AG09319 (cell line): ENCODE data around the gene MIOS.
"Not testable (repeated sequence)": the region's sequence is repeated elsewhere in the genome, so short reads cannot be mapped to it uniquely, and the experiment has no call there.

ENCODE experiments used
- DNase-seq: peaks from one replicate; pipeline ENCODE4 v3.0.0-alpha.2; 2010; ENCODE audit warnings: low read depth; ENCODE audit errors: extremely low read depth
- TF ChIP-seq, protein P1 (sequence below): IDR thresholded peaks from 2 replicates; pipeline ENCODE4 v1.5.1; 2011; ENCODE audit warnings: low read depth, mild to moderate bottlenecking, inconsistent platforms, low read length, moderate library complexity

MIOS gene

GRCh38 chr7:7554021-7554432 lies 12.7 kb upstream of the MIOS start:
- peak; percentile 61 for DNase-seq
- TF ChIP-seq, protein P1, sequence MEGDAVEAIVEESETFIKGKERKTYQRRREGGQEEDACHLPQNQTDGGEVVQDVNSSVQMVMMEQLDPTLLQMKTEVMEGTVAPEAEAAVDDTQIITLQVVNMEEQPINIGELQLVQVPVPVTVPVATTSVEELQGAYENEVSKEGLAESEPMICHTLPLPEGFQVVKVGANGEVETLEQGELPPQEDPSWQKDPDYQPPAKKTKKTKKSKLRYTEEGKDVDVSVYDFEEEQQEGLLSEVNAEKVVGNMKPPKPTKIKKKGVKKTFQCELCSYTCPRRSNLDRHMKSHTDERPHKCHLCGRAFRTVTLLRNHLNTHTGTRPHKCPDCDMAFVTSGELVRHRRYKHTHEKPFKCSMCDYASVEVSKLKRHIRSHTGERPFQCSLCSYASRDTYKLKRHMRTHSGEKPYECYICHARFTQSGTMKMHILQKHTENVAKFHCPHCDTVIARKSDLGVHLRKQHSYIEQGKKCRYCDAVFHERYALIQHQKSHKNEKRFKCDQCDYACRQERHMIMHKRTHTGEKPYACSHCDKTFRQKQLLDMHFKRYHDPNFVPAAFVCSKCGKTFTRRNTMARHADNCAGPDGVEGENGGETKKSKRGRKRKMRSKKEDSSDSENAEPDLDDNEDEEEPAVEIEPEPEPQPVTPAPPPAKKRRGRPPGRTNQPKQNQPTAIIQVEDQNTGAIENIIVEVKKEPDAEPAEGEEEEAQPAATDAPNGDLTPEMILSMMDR, result no peak

DNA sequence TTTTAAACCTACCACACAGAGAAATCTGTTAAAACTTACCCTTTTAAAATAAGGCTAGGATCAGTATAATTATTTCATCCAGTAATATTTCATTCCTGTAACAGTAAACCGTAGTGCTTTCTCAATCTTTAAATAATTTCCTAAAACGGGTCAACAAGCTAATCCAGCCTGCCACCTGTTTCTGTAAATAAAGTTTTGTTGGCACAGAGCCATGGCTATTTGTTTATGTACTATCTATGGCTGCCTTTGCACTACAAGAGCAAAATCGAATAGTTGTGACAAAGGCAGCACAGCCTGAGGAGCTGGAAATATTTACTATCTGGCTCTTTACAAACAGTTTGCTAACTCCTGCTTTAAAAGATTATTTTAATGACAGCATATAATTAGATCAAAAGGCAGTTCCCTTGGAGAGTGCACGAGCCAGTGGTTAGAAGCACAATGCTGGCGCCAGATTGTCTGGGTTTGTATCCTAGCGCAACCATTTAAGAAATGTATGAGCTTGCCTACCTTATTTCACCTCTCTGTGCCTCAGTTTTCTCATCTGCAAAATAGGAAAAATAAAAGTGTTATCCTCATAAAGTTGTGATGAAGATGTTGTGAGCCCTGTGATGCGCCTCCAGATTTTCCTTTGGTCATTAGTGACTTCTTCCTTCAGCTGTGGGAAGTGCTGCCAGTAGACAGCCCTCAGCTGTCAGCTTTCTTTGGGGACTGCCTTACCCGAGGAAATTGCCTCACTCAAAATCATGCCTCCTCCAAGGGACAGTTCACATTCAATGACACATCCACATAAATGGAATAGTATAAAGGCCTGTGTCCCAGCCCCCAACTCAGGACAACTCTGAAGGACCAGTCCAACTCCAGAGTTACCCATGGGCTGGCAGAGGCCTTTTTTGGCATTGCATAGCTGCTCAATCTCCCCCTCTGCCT lies 11.8 kb upstream of the MIOS start:
- TF ChIP-seq, protein P1, result no peak
- no peak for DNase-seq

GRCh38 chr7:7556852-7557251 lies 9.8 kb upstream of the MIOS start:
- TF ChIP-seq, protein P1, result no peak
- DNase-seq, result no peak

- no peak for DNase-seq
- TF ChIP-seq, protein P1, result no peak
Measured at GRCh38 chr7:7557252-7557651, 9.4 kb upstream of the MIOS start.

DNA sequence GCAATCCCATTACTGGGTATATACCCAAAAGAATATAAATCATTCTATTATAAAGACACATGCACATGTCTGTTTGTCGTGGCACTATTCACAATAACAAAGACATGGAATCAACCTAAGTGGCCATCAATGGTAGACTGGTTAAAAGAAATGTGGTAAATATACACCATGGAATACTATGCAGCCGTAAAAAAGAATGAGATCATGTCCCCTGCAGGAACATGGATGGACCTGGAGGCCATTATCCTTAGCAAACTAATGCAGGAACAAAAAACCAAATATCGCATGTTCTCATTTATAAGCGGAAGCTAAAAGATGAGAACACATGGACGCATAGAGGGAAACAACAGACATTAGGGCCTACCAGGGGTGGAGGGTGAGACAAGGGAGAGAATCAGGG lies 5.1 kb upstream of the MIOS start:
- not testable (repeated sequence) for DNase-seq

GRCh38 chr7:7562736-7563135 lies 3.9 kb upstream of the MIOS start:
- TF ChIP-seq, protein P1, result no peak
- DNase-seq, result peak; percentile 10

- DNase-seq, result no peak
- TF ChIP-seq, protein P1, result no peak
Measured at GRCh38 chr7:7563269-7563668, 3.4 kb upstream of the MIOS start.

DNA sequence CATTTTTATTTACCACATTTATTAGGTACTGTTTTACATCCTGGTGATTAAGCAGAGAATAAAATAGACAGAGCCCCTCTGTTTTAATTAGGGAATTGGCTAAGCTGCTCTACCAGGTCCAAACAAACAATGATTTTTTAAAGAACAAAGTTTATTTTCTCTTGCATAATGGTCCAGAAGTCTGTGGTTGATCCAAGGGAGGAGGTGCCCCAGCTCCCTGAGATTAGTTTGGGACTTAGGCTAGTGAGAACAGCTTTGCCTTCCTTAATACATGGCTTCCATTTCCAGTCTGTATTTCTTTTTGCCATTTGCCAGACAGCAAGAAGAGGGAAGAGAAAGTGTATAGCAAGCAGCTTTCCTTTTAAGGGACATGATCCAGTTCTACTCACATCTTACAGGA lies 2.9 kb upstream of the MIOS start:
- TF ChIP-seq, protein P1, result no peak
- no peak for DNase-seq
